Adipocyte (in vitro differentiated cells): ENCODE results near the gene PABPN1L.

ENCODE experiments used
- DNase-seq: peaks from one replicate; pipeline ENCODE4 v3.0.0-alpha.2; 2015; ENCODE audit warnings: low read depth
- H3K27me3 ChIP-seq: replicated peaks from 2 replicates; pipeline ENCODE4 v1.7.0; 2013; ENCODE audit warnings: mild to moderate bottlenecking, low read length, moderate library complexity; ENCODE audit not compliant: control insufficient read depth, insufficient read depth
- H3K36me3 ChIP-seq: 2 replicates; pipeline ENCODE4 v1.7.0; 2013; ENCODE audit warnings: low read length, mild to moderate bottlenecking, moderate library complexity; ENCODE audit not compliant: control insufficient read depth, insufficient read depth, severe bottlenecking
- H3K4me1 ChIP-seq: 2 replicates; pipeline ENCODE4 v1.7.0; 2013; ENCODE audit warnings: mild to moderate bottlenecking, low read length, moderate library complexity; ENCODE audit not compliant: control insufficient read depth, insufficient read depth
- H3K4me3 ChIP-seq: 2 replicates; pipeline ENCODE4 v1.7.0; 2013; ENCODE audit warnings: mild to moderate bottlenecking, low read length, moderate library complexity
- H3K9ac ChIP-seq: 2 replicates; pipeline ENCODE4 v1.7.0; 2013; ENCODE audit warnings: mild to moderate bottlenecking, low read length, moderate library complexity
- H3K9me3 ChIP-seq: 2 replicates; pipeline ENCODE4 v1.7.0; 2013; ENCODE audit warnings: mild to moderate bottlenecking, low read length, moderate library complexity; ENCODE audit not compliant: control insufficient read depth

PABPN1L gene

DNA sequence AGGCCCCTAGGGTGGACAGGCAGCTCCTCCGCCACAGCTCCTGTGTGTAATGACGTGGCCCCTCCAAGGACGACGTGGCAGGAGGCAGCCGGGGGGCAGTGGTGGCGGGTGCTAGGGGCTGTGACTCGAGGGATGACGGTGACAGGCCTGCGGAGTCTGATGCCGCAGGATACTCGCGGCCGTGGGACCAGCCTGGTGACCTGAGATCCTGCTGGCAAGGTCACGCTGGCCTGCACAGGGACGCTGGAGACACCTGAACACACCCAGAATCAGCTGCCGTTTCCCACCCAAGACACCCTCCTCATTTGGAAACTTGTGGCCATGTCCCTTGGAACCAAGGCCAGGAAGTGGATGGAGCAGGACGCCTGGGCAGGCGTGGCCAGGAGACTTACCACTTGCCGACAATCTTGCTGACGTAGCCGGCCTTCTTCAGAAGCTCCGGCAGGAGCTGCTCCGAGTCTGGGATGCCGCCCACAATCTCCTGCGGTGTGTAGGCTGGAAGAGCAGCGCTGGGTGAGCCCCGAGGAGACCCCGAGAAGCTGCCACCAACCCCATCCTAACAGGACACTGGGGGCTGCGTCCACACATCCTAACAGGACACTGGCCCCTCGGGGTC, 25.8 kb downstream of the PABPN1L start:
- no peak overlapping the region for H3K9ac ChIP-seq
- H3K4me1 ChIP-seq, result peaks cover 3% of the 10 kb centered on the region
- H3K4me3 ChIP-seq, result no peak overlapping the region
- H3K9me3 ChIP-seq, result no peaks in the 10 kb centered on the region
- peaks cover 23% of the 10 kb centered on the region for H3K36me3 ChIP-seq
- no peaks in the 10 kb centered on the region for H3K27me3 ChIP-seq
- no peak for DNase-seq

DNA sequence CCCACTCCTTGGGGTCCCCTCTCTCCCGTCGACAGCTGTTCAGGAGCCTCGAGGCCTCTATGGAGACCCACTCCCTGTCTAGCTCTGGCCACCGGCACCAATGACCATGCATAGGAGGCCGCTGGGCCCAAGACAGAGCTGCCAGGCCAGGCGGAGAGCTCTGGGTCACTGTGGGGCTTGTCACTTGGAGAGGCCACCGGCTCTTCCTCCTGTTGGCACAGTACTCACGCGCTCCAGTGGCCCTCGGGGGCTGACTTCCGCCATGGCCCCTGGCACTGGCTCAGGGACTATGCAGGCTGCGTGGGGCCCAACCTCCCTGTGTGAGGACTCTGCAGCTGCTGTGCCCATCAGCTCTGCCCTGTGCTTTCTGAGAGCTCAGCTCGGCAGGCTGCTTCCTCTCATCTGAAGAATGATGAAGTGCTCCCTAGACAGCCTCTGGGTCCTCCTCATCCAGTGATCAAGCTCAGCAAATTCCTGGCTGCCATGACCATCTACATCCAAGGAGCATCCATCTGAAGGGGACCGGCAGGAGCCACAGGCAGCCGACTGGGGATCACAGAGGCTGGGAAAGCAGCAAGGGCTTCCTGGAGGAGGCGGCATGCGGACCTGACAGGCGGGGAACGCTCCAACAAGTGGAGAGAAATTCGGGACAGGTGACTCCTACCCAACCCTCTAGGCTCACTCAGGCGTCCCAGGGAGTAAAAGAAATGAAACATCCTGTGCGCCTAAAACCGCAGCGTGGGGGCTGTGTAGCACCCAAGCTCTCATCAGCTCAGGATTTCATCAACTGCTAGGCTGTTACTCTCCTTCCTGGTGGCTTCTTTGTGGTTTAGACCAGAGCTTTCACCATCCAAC, 26.5 kb downstream of the PABPN1L start:
- H3K9ac ChIP-seq, result no peak overlapping the region
- no peak for DNase-seq
- no peaks in the 10 kb centered on the region for H3K27me3 ChIP-seq
- no peaks in the 10 kb centered on the region for H3K9me3 ChIP-seq
- H3K4me1 ChIP-seq, result peaks cover 10% of the 10 kb centered on the region
- H3K4me3 ChIP-seq, result no peak overlapping the region
- H3K36me3 ChIP-seq, result peaks cover 23% of the 10 kb centered on the region

GRCh38 chr16:88839026-88839529, 27.4 kb downstream of the PABPN1L start:
- Histone ChIP-seq H3K9me3 (no peaks in the 10 kb centered on the region), H3K36me3 (peaks cover 23% of the 10 kb centered on the region), H3K4me1 (peaks cover 12% of the 10 kb centered on the region), H3K27me3 (no peaks in the 10 kb centered on the region), H3K4me3 (no peak overlapping the region), H3K9ac (no peak overlapping the region)
- no peak for DNase-seq

- Histone ChIP-seq H3K9ac (no peak overlapping the region), H3K27me3 (no peaks in the 10 kb centered on the region), H3K9me3 (no peaks in the 10 kb centered on the region), H3K36me3 (peaks cover 23% of the 10 kb centered on the region), H3K4me1 (peaks cover 12% of the 10 kb centered on the region), H3K4me3 (no peak overlapping the region)
- no peak for DNase-seq
Observed at GRCh38 chr16:88838566-88838965, 27.9 kb downstream of the PABPN1L start.

DNA sequence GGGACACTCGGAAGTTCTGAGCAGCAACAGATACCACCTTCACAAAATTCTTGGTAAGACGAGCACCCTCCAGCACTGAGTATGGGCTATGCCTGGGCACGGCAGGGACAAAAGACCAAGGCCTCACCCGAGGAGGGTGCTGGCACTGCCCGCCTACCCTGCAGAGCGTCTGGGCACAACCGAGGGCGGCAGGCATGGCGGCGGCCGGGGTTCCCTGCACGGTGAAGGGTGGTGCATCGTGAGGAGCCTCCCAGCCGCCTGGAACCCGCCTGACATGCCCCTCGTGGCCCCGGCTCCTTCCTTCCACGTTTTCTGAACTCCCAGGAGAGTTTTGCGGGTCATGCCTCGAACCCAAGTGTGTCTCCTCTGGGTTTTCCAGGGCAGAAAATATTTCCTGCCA, 28.7 kb downstream of the PABPN1L start:
- H3K36me3 ChIP-seq, result peaks cover 23% of the 10 kb centered on the region
- peaks cover 12% of the 10 kb centered on the region for H3K4me1 ChIP-seq
- no peak for DNase-seq

DNA sequence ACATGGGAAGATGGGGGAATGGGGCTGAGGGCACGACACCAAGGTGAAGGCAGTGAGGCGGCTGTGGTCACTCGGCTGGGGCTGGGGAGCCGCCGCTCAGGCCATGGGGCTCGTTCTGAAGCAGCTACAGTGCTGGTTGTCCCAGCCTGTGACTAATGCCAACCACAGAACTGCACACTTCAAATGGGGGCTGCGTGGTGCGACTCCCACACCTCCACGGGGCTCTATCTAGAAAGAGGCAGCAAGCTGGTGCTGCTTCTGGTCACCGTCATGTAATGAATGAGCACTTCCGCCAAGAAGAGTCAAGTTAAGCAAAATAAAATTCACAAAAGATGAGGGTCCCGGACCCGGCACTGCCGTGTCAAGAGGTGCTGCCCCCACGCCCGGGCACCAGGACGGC, 29.7 kb downstream of the PABPN1L start:
- H3K4me1 ChIP-seq, result peaks cover 19% of the 10 kb centered on the region
- H3K9ac ChIP-seq, result no peak overlapping the region
- no peaks in the 10 kb centered on the region for H3K27me3 ChIP-seq
- DNase-seq, result no peak
- H3K4me3 ChIP-seq, result no peak overlapping the region
- no peaks in the 10 kb centered on the region for H3K9me3 ChIP-seq
- peaks cover 23% of the 10 kb centered on the region for H3K36me3 ChIP-seq

More for the DNA sequence above, 28.7 kb downstream of the PABPN1L start:
- H3K9me3 ChIP-seq, result no peaks in the 10 kb centered on the region
- no peak overlapping the region for H3K4me3 ChIP-seq
- no peaks in the 10 kb centered on the region for H3K27me3 ChIP-seq
- no peak overlapping the region for H3K9ac ChIP-seq

DNA sequence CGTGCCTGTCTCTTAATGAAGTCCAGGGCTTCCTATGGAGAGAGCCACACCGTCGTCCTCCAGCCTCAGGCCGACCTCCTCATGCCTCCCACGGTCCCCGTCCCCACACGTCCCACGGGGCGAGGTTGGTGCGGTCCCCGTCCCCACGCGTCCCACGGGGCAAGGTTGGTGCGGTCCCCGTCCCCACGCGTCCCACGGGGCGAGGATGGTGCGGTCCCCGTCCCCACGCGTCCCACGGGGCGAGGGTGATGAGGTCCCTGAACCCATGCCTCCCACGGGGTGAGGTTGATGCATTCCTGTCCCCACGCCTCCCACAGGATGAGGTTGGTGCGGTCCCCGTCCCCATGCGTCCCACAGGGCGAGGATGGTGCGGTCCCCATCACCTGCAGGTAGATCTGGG, 30.6 kb downstream of the PABPN1L start:
- no peaks in the 10 kb centered on the region for H3K27me3 ChIP-seq
- no peak overlapping the region for H3K4me3 ChIP-seq
- no peaks in the 10 kb centered on the region for H3K9me3 ChIP-seq
- H3K36me3 ChIP-seq, result peaks cover 22% of the 10 kb centered on the region
- no peak overlapping the region for H3K9ac ChIP-seq
- no peak for DNase-seq
- H3K4me1 ChIP-seq, result peaks cover 19% of the 10 kb centered on the region

DNA sequence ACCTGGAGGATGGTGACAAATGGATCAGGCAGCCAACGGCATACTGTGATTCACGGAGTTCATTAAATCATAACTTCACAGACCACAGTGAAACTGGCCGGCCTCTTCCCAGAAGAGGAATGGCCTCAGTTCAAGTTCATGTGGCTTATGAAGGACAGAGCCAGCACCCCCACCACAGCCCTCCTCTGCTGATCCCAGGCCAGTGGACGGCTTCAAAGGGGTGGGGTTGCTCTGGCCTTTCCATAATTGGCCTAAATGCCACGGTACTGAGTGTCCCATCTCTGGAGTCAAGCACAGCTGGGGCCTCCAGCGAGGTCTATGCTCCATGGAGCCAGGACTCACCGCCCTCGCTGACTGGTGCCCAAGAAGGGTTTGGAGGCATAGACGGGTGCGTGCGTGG, 31.1 kb downstream of the PABPN1L start:
- Histone ChIP-seq H3K9me3 (no peaks in the 10 kb centered on the region), H3K36me3 (peaks cover 18% of the 10 kb centered on the region), H3K4me3 (no peak overlapping the region), H3K27me3 (no peaks in the 10 kb centered on the region), H3K9ac (no peak overlapping the region), H3K4me1 (peaks cover 19% of the 10 kb centered on the region)
- DNase-seq, result no peak

- Histone ChIP-seq H3K36me3 (peaks cover 12% of the 10 kb centered on the region), H3K27me3 (no peaks in the 10 kb centered on the region), H3K4me1 (peaks cover 19% of the 10 kb centered on the region), H3K4me3 (no peak overlapping the region), H3K9me3 (no peaks in the 10 kb centered on the region), H3K9ac (no peak overlapping the region)
- no peak for DNase-seq
Observed at GRCh38 chr16:88834670-88835069, 31.8 kb downstream of the PABPN1L start.

DNA sequence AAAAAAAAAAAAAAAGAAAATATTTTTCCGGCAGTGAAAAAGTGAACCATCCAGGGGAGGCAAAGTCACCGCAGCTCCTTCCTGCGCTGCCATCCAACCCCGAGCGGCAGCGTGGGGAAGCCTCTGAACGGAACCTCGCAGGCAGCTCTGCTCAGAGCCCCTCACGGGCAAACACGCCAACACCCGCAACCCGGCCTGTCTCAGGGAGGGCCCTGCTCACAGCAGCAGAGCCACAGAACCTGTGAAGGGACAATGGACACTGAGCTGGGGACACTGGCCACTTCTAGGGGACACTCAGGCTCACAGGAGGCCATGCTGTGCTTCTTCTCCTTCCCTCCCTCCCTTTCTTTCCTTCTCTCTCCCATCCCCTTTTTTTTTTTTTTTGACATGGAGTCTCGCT, 33.4 kb downstream of the PABPN1L start:
- H3K9me3 ChIP-seq, result no peaks in the 10 kb centered on the region
- DNase-seq, result no peak
- H3K27me3 ChIP-seq, result no peaks in the 10 kb centered on the region
- H3K4me3 ChIP-seq, result no peak overlapping the region
- peaks cover 19% of the 10 kb centered on the region for H3K4me1 ChIP-seq
- no peak overlapping the region for H3K9ac ChIP-seq
- peaks cover 3% of the 10 kb centered on the region for H3K36me3 ChIP-seq

DNA sequence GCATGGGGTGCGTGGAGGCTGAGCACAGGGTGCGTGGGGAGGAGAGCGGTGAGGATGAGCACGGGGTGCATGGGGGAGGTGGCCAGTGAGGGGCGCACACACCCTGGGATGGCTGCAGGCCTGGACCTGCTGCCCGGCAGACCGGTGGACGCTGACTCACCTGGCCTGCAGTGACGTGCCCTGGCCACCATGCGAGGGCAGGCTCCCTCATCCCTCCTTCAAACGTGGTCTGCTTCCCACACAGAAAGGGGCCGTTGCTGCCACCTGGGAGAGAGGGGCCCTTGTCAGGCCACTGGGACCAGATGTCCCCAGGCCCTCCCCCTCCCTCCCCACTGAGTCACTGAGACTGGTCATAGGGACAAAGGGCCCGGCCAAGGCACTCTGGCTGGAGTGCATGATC, 34.6 kb downstream of the PABPN1L start:
- H3K9ac ChIP-seq, result no peak overlapping the region
- H3K36me3 ChIP-seq, result no peaks in the 10 kb centered on the region
- no peak overlapping the region for H3K4me3 ChIP-seq
- H3K4me1 ChIP-seq, result peaks cover 19% of the 10 kb centered on the region
- H3K27me3 ChIP-seq, result no peaks in the 10 kb centered on the region
- H3K9me3 ChIP-seq, result no peaks in the 10 kb centered on the region
- DNase-seq, result no peak
